GM12878 (cell line): ENCODE measurements around the gene SCARF2. TPM values are rescaled to one million over a fixed set of nuclear protein-coding genes. Genes with fewer than 3 reads are reported as not detected.

Experiments
- ATAC-seq: fragments of 200-7000 bp; cut with Tn5 transposase; 3 replicates; pipeline ENCODE4 v1.9.1; 2020; ENCODE audit warnings: mild to moderate bottlenecking, moderate library complexity
- BruUV-seq: library from RNA; stranded (reverse); fragments of 400-500 nt; replicated peaks from 2 replicates; lab custom pipeline; 2021; lab: Mats Ljungman, UMichigan
- CTCF ChIA-PET: fragments of 300-600 bp; sonication (Branson Sonifier 250); formaldehyde crosslinking; extraction: SDS; loops from one replicate; lab custom pipeline; 2021; ENCODE audit warnings: inconsistent platforms; lab: Yijun Ruan, JAX
- POLR2A ChIA-PET: fragments of 350-600 bp; formaldehyde crosslinking; extraction: SDS; loops from one replicate; lab custom pipeline; 2021; ENCODE audit warnings: inconsistent platforms; lab: Charles Lee
- RAD21 ChIA-PET: fragments of 300-600 bp; sonication (Branson Sonifier 250); formaldehyde crosslinking; loops from one replicate; lab custom pipeline; 2023; ENCODE audit warnings: antibody characterized with exemption; ENCODE audit not compliant: unreplicated experiment; lab: Charles Lee
- SMC1A ChIA-PET: fragments of 300-600 bp; sonication (Branson Sonifier 250); formaldehyde crosslinking; loops from one replicate; lab custom pipeline; 2023; ENCODE audit not compliant: unreplicated experiment, uncharacterized antibody; lab: Charles Lee
- DNase-seq: peaks from one replicate; pipeline ENCODE4 v3.0.0-alpha.2; 2011; ENCODE audit warnings: low read depth, low spot score
- FAIRE-seq: peaks from 3 replicates; lab custom pipeline; 2011; peaks lifted over from hg19 to GRCh38; lab: Jason Lieb, UNC
- H2AFZ ChIP-seq: 2 replicates; pipeline ENCODE4 v1.6.0; 2011; ENCODE audit warnings: low read depth, low read length, control low read depth; ENCODE audit not compliant: control insufficient read depth
- H3K27ac ChIP-seq: 2 replicates; pipeline ENCODE4 v1.5.1; 2011; ENCODE audit warnings: control low read depth; ENCODE audit not compliant: control insufficient read depth, insufficient read depth
- H3K27me3 ChIP-seq, 2 experiments: replicated peaks in 1 of 2; 2 replicates each; pipeline versions ENCODE4 v1.6.0 to v1.6.1; 2011; ENCODE audit warnings: low read length in 1 of 2; ENCODE audit not compliant: control insufficient read depth in 2 of 2, insufficient read depth in 2 of 2
- H3K36me3 ChIP-seq, 2 experiments: 2 replicates each; pipeline ENCODE4 v1.5.1; 2011; ENCODE audit warnings: low read length in 1 of 2; ENCODE audit not compliant: control insufficient read depth in 2 of 2, insufficient read depth in 2 of 2
- H3K4me1 ChIP-seq: 2 replicates; pipeline ENCODE4 v1.6.1; 2011; ENCODE audit warnings: mild to moderate bottlenecking, low read length, moderate library complexity, mixed read lengths; ENCODE audit not compliant: control insufficient read depth, insufficient read depth
- H3K4me2 ChIP-seq: 2 replicates; pipeline ENCODE4 v1.6.0; 2011; ENCODE audit warnings: control low read depth; ENCODE audit not compliant: control insufficient read depth, insufficient read depth
- H3K4me3 ChIP-seq: fragments of 200-600 bp; sonication (generic); 2 replicates; pipeline ENCODE4 v1.5.1; 2016
- H3K79me2 ChIP-seq: 2 replicates; pipeline ENCODE4 v1.6.0; 2011; ENCODE audit warnings: low read length; ENCODE audit not compliant: control insufficient read depth, insufficient read depth
- H3K9ac ChIP-seq: 2 replicates; pipeline ENCODE4 v1.8.0; 2011; ENCODE audit warnings: low read length, control low read depth, mixed read lengths; ENCODE audit not compliant: control insufficient read depth, insufficient read depth
- H3K9me3 ChIP-seq: replicated peaks from 3 replicates; pipeline ENCODE4 v1.5.1; 2011; ENCODE audit warnings: mild to moderate bottlenecking, low read length; ENCODE audit not compliant: control insufficient read depth, insufficient read depth
- H4K20me1 ChIP-seq: 2 replicates; pipeline ENCODE4 v1.6.0; 2011; ENCODE audit not compliant: control insufficient read depth, insufficient read depth
- ATF7 ChIP-seq: fragments of 450-650 bp; IDR thresholded peaks from 2 replicates; pipeline ENCODE4 v1.6.1; 2016; ENCODE audit warnings: low read depth, mild to moderate bottlenecking
- BCL11A ChIP-seq: IDR thresholded peaks from 2 replicates; pipeline ENCODE4 v1.6.1; 2011; ENCODE audit warnings: low read depth, low read length
- BHLHE40 ChIP-seq, 2 experiments: fragments of 450-650 bp in 1 of 2; IDR thresholded peaks; 2 replicates each; pipeline ENCODE4 v1.6.1; 2011 to 2017; ENCODE audit warnings: low read depth in 2 of 2, borderline replicate concordance in 1 of 2, improper control_type of control experiment in 1 of 2, low read length in 1 of 2, mild to moderate bottlenecking in 1 of 2
- CHD4 ChIP-seq: fragments of 200-600 bp; sonication (generic); IDR thresholded peaks from 2 replicates; pipeline ENCODE4 v1.6.1; 2016; ENCODE audit warnings: mild to moderate bottlenecking
- CREM ChIP-seq: IDR thresholded peaks from 2 replicates; pipeline ENCODE4 v1.6.1; 2014; ENCODE audit warnings: antibody characterized with exemption, low read depth
- CUX1 ChIP-seq: IDR thresholded peaks from 2 replicates; pipeline ENCODE4 v1.6.1; 2012; ENCODE audit warnings: improper control_type of control experiment, low read depth, low read length; ENCODE audit not compliant: insufficient replicate concordance
- ELK1 ChIP-seq: IDR thresholded peaks from 2 replicates; pipeline ENCODE4 v1.6.1; 2012; ENCODE audit warnings: low read depth, low read length, improper control_type of control experiment
- GATAD2B ChIP-seq: fragments of 450-650 bp; conservative IDR thresholded peaks from 2 replicates; pipeline ENCODE4 v1.6.1; 2017; ENCODE audit warnings: low read depth, mild to moderate bottlenecking, moderate library complexity
- KLF5 ChIP-seq: fragments of 450-650 bp; IDR thresholded peaks from 2 replicates; pipeline ENCODE4 v1.6.1; 2014; ENCODE audit warnings: mild to moderate bottlenecking; ENCODE audit not compliant: partially characterized antibody
- MEF2B ChIP-seq: fragments of 450-650 bp; IDR thresholded peaks from 2 replicates; pipeline ENCODE4 v1.6.1; 2018; ENCODE audit warnings: mild to moderate bottlenecking, moderate library complexity; ENCODE audit not compliant: partially characterized antibody, poor library complexity, severe bottlenecking
- MYB ChIP-seq: fragments of 150-350 bp; IDR thresholded peaks from 2 replicates; pipeline ENCODE4 v1.6.1; 2014; ENCODE audit warnings: mild to moderate bottlenecking, low read depth, low read length, borderline replicate concordance
- POLR2A ChIP-seq: IDR thresholded peaks from 2 replicates; pipeline ENCODE4 v1.6.1; 2011; ENCODE audit warnings: low read depth, mild to moderate bottlenecking, low read length
- RB1 ChIP-seq: fragments of 450-650 bp; formaldehyde crosslinking; IDR thresholded peaks from 2 replicates; pipeline ENCODE4 v1.6.1; 2017; ENCODE audit warnings: mild to moderate bottlenecking, borderline replicate concordance
- SIX5 ChIP-seq: IDR thresholded peaks from 2 replicates; pipeline ENCODE4 v1.6.1; 2011; ENCODE audit warnings: mild to moderate bottlenecking, low read depth, low read length, moderate library complexity; ENCODE audit not compliant: severe bottlenecking
- SP1 ChIP-seq: IDR thresholded peaks from one replicate; pipeline ENCODE4 v1.6.1; 2011; ENCODE audit warnings: low read depth, low read length
- STAT1 ChIP-seq: fragments of 450-650 bp; conservative IDR thresholded peaks from 2 replicates; pipeline ENCODE4 v1.6.1; 2014; ENCODE audit warnings: antibody characterized with exemption, mild to moderate bottlenecking
- STAT3 ChIP-seq: IDR thresholded peaks from 2 replicates; pipeline ENCODE4 v1.6.1; 2011; ENCODE audit warnings: low read depth, low read length, improper control_type of control experiment
- WRNIP1 ChIP-seq: IDR thresholded peaks from 2 replicates; pipeline ENCODE4 v1.6.1; 2011; ENCODE audit warnings: low read depth, low read length, improper control_type of control experiment, borderline replicate concordance
- ZNF24 ChIP-seq: fragments of 450-650 bp; IDR thresholded peaks from 2 replicates; pipeline ENCODE4 v1.6.1; 2017; ENCODE audit warnings: antibody characterized with exemption, mild to moderate bottlenecking
- WGBS: methylation state at CpG from one replicate; pipeline ENCODE4 v1.1.6; 2016; ENCODE audit warnings: low lambda C conversion rate; ENCODE audit not compliant: insufficient replicate concordance, insufficient coverage; ENCODE audit errors: missing lambda C conversion rate; 5-methylcytosine and 5-hydroxymethylcytosine counted together
- in situ Hi-C: fragments of 300-500 bp; cut with MboI; formaldehyde crosslinking; loops from 9 replicates; pipeline ENCODE4 v1.14.3; 2018; ENCODE audit warnings: mixed read lengths
- intact Hi-C: fragments of 100-400 bp; cut with micrococcal nuclease; formaldehyde crosslinking; loops from one replicate; pipeline ENCODE4 v1.14.2; 2022; ENCODE audit not compliant: unreplicated experiment
- polyA plus RNA-seq, 11 experiments: library from polyadenylated mRNA; depleted of rRNA in 4 of 11; unstranded in 6 of 11; stranded (reverse) in 5 of 11; fragments of >200 nt; fragmentation: Nextera tagmentation in 4 of 11; fragmentation: Illumina TruSeq in 1 of 11; extraction: Ambion mirVana in 4 of 11; extraction: Trizol in 1 of 11; gene quantifications; 1 replicate in 1 of 11; 2 replicates in 10 of 11; pipeline versions ENCODE4 v1.2.1 to v1.2.3, GENCODE V29; 2011 to 2016; ENCODE audit warnings: inconsistent platforms in 2 of 11, missing spikeins in 2 of 11, low read depth in 1 of 11
- total RNA-seq, 4 experiments: library from RNA; depleted of rRNA in 3 of 4; stranded (reverse); fragments of >200 nt in 3 of 4; fragmentation: Illumina TruSeq in 1 of 4; extraction: Trizol in 1 of 4; gene quantifications; 2 replicates each; pipeline versions ENCODE4 v1.2.1 to v1.2.3, GENCODE V29; 2013 to 2021

Gene SCARF2
- total and polyA plus RNA-seq, 10 of the 15 experiments (the other 5 are each of a cell fraction or from before 2014, with no cell fraction given): 0.01 to 0.74 (median 0.17) TPM; not detected in 5

GRCh38 chr22:20439556-20439927, 1.9 kb upstream of the SCARF2 start:
- FAIRE-seq: no peak
- SMC1A ChIA-PET: no interaction called here
- RAD21 ChIA-PET: no interaction called here

More at GRCh38 chr22:20439556-20439927, 1.9 kb upstream of the SCARF2 start:
- POLR2A ChIA-PET: no interaction called here
- 97% methylated on average over 4 of the region's 4 CpGs for WGBS
- no peak overlapping the region for H3K9ac ChIP-seq
- no TSS peak for BruUV-seq
- no peak overlapping the region for H2AFZ ChIP-seq
- in situ Hi-C loops: no loop called here
- ATAC-seq (no peak), DNase-seq (no peak)
- H3K4me2 ChIP-seq: no peak overlapping the region
- CTCF ChIA-PET: no interaction called here
- H4K20me1 ChIP-seq: no peaks in the 10 kb centered on the region
- no peak overlapping the region for H3K4me3 ChIP-seq
- no peaks in the 10 kb centered on the region for H3K9me3 ChIP-seq
- no peak overlapping the region for H3K27ac ChIP-seq
- H3K4me1 ChIP-seq: no peaks in the 10 kb centered on the region
- H3K36me3 ChIP-seq: no peaks in the 10 kb centered on the region
- peaks cover 8 to 14% of the 10 kb centered on the region in 2 experiments; a peak in 3 of 4 replicates for H3K27me3 ChIP-seq
- TF ChIP-seq ZNF24: no peak
- no peak for TF ChIP-seq CUX1
- no peak for TF ChIP-seq WRNIP1
- TF ChIP-seq STAT3: no peak
- TF ChIP-seq ELK1: no peak
- TF ChIP-seq MEF2B: no peak
- no peak for TF ChIP-seq MYB
- no peak for TF ChIP-seq CREM
- TF ChIP-seq BCL11A: no peak
- TF ChIP-seq SIX5: no peak
- no peak for TF ChIP-seq BHLHE40 (IDR thresholded peaks at IDR 0.05; ENCODE audit: borderline replicate concordance in 1 of 2, low read depth in 2 of 2, low read length in 1 of 2)
- TF ChIP-seq SP1: no peak
- TF ChIP-seq GATAD2B: no peak
- no peak for TF ChIP-seq POLR2A
- TF ChIP-seq STAT1: no peak
- TF ChIP-seq ATF7: no peak
- no peak for TF ChIP-seq RB1
- no peak for TF ChIP-seq KLF5
- TF ChIP-seq CHD4: no peak
- H3K79me2 ChIP-seq: no peaks in the 10 kb centered on the region
- intact Hi-C loops: no loop called here
